Left ventricle myocardium inferior (tissue), 1 donor: ENCODE data around the gene ESRRA. TPM values are rescaled to one million over a fixed set of nuclear protein-coding genes. Genes with fewer than 3 reads are reported as not detected.

Experiments
- DNase-seq: peaks from one replicate; pipeline ENCODE4 v3.0.0-alpha.2; 2020
- H3K27ac ChIP-seq: fragments of 200-600 bp; replicated peaks from 2 replicates; pipeline ENCODE4 v1.8.0; 2021
- H3K27me3 ChIP-seq: fragments of 200-600 bp; 2 replicates; pipeline ENCODE4 v1.8.0; 2021; ENCODE audit warnings: low read depth
- H3K36me3 ChIP-seq: fragments of 200-600 bp; 2 replicates; pipeline ENCODE4 v1.8.0; 2021
- H3K4me1 ChIP-seq: fragments of 200-600 bp; 2 replicates; pipeline ENCODE4 v1.8.0; 2021
- H3K4me3 ChIP-seq: fragments of 200-600 bp; 2 replicates; pipeline ENCODE4 v1.8.0; 2021; ENCODE audit warnings: mild to moderate bottlenecking, moderate library complexity
- H3K9me3 ChIP-seq: fragments of 200-600 bp; replicated peaks from 2 replicates; pipeline ENCODE4 v1.8.0; 2021
- CTCF ChIP-seq: fragments of 200-600 bp; IDR thresholded peaks from 2 replicates; pipeline ENCODE4 v1.8.0; 2021; ENCODE audit warnings: antibody characterized with exemption, mild to moderate bottlenecking, borderline replicate concordance
- intact Hi-C: fragments of 100-400 bp; cut with micrococcal nuclease; formaldehyde crosslinking; loops from one replicate; pipeline ENCODE4 v1.11.0; 2022
- total RNA-seq: library from RNA; stranded (reverse); fragmentation: NEBNext Ultra II Directional; extraction: Animal tissue kit (Norgen Biotek cat#: 25700); gene quantifications from one replicate; pipeline ENCODE4 v1.2.1, GENCODE V29; 2021
- donor health status: DM: no; HTN: yes; CAD: no; lungs with severe emphysema.

The ESRRA gene
- total RNA-seq, 1 donor from 2014 or later, result 213 TPM

GRCh38 chr11:64291752-64292459 lies 13.4 kb upstream of the ESRRA start:
- DNase-seq, result no peak
- peak overlapping the region; percentile 61 for H3K4me3 ChIP-seq

GRCh38 chr11:64292460-64293254 lies 12.7 kb upstream of the ESRRA start:
- Histone ChIP-seq H3K36me3 (no peaks in the 10 kb centered on the region), H3K4me1 (peaks cover 18% of the 10 kb centered on the region), H3K27me3 (peaks cover 80% of the 10 kb centered on the region), H3K4me3 (peak overlapping the region; percentile 61), H3K27ac (no peak overlapping the region), H3K9me3 (no peaks in the 10 kb centered on the region)
- intact Hi-C loops, result no loop called here
- DNase-seq, result no peak
- TF ChIP-seq CTCF, result no peak

More at GRCh38 chr11:64291752-64292459, 13.4 kb upstream of the ESRRA start:
- Histone ChIP-seq H3K36me3 (no peaks in the 10 kb centered on the region), H3K27ac (no peak overlapping the region), H3K27me3 (peaks cover 73% of the 10 kb centered on the region), H3K9me3 (no peaks in the 10 kb centered on the region), H3K4me1 (peaks cover 18% of the 10 kb centered on the region)
- no peak for TF ChIP-seq CTCF
- intact Hi-C loops, result no loop called here

GRCh38 chr11:64294774-64295173 lies 10.6 kb upstream of the ESRRA start:
- no peak for DNase-seq
- Histone ChIP-seq H3K27ac (no peak overlapping the region), H3K27me3 (peaks cover 100% of the 10 kb centered on the region), H3K4me1 (peaks cover 28% of the 10 kb centered on the region), H3K9me3 (no peaks in the 10 kb centered on the region), H3K4me3 (no peak overlapping the region), H3K36me3 (no peaks in the 10 kb centered on the region)
- no peak for TF ChIP-seq CTCF
- intact Hi-C loops, result no loop called here

- Histone ChIP-seq H3K27ac (no peak overlapping the region), H3K36me3 (no peaks in the 10 kb centered on the region), H3K27me3 (peaks cover 100% of the 10 kb centered on the region), H3K4me1 (peaks cover 38% of the 10 kb centered on the region), H3K4me3 (no peak overlapping the region), H3K9me3 (no peaks in the 10 kb centered on the region)
- DNase-seq, result no peak
- no peak for TF ChIP-seq CTCF
- intact Hi-C loops, result no loop called here
Observed at GRCh38 chr11:64295760-64296159, 9.6 kb upstream of the ESRRA start.

GRCh38 chr11:64296236-64296635 lies 9.1 kb upstream of the ESRRA start:
- intact Hi-C loops, result no loop called here
- no peaks in the 10 kb centered on the region for H3K36me3 ChIP-seq
- no peak for DNase-seq
- H3K27me3 ChIP-seq, result peaks cover 96% of the 10 kb centered on the region
- TF ChIP-seq CTCF, result no peak
- H3K4me1 ChIP-seq, result peaks cover 40% of the 10 kb centered on the region
- H3K4me3 ChIP-seq, result no peak overlapping the region
- H3K27ac ChIP-seq, result no peak overlapping the region
- H3K9me3 ChIP-seq, result no peaks in the 10 kb centered on the region
